ENCODE data around the gene DUS3L. TPM values are rescaled to one million over a fixed set of nuclear protein-coding genes. Genes with fewer than 3 reads are reported as not detected.
A peak's percentile ranks its signal among the peaks of the same experiment; 100 is the strongest.

Gene DUS3L
- total and polyA plus RNA-seq, 11 donors = 12.0 to 20.7 (median 15.8) TPM

DNA sequence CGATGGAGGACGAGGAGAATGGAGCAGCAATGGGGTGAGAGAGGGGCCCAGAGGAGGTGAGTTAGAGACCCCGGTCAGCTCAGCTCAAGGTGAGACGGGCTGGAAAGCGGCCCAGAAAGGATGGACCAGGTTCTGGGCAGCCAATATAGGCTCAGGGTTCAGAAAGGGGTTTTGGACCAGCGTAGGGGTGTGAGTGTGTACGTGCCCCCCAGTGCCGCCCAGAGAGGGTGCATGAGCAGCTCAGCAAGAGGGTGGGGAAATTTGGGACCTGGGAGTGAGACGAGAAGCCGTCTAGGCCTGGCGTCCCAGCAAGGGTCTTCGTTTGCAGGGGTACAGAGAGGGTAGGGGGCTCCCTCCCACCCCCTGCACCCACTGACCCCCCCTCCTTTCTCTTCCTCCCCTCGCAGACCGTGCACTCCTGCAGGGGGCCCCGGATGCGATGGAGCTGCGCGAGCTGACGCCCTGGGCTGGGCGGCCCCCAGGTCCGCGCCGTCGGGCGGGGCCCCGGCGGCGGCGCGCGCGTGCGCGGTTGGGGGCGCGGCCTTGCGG is 36.5 kb upstream of the DUS3L start:
- no peak for ATAC-seq
- Histone ChIP-seq H3K4me3 (peak overlapping the region in 9 of 12 donors; percentile 17 to 64 (median 50)), H3K36me3 (no peaks in the 10 kb centered on the region), H3K27ac (peak overlapping the region in 8 of 12 donors; percentile 43 to 88 (median 78)), H3K9me3 (no peaks in the 10 kb centered on the region), H3K4me1 (peaks cover 0 to 30% (median 4%) of the 10 kb centered on the region in 12 donors), H3K27me3 (peaks cover 0 to 26% (median 13%) of the 10 kb centered on the region in 9 donors)
- intact Hi-C loops (cut with DNase I) = loop anchor here in 8 of 10 donors (2.0 to 5.0 kb wide), 3 partner anchors 21 to 65 kb away; no protein-coding TSS in a partner anchor
- peak in 1 of 5 donors; percentile 29 for DNase-seq
- 17 to 39% (median 22%) methylated on average over 18 to 37 of the region's 37 CpGs for WGBS, 4 donors
- TF ChIP-seq, protein P1, sequence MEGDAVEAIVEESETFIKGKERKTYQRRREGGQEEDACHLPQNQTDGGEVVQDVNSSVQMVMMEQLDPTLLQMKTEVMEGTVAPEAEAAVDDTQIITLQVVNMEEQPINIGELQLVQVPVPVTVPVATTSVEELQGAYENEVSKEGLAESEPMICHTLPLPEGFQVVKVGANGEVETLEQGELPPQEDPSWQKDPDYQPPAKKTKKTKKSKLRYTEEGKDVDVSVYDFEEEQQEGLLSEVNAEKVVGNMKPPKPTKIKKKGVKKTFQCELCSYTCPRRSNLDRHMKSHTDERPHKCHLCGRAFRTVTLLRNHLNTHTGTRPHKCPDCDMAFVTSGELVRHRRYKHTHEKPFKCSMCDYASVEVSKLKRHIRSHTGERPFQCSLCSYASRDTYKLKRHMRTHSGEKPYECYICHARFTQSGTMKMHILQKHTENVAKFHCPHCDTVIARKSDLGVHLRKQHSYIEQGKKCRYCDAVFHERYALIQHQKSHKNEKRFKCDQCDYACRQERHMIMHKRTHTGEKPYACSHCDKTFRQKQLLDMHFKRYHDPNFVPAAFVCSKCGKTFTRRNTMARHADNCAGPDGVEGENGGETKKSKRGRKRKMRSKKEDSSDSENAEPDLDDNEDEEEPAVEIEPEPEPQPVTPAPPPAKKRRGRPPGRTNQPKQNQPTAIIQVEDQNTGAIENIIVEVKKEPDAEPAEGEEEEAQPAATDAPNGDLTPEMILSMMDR (IDR thresholded peaks at IDR 0.05) = no peak
- no peak for TF ChIP-seq POLR2A (IDR thresholded peaks at IDR 0.05)

DNA sequence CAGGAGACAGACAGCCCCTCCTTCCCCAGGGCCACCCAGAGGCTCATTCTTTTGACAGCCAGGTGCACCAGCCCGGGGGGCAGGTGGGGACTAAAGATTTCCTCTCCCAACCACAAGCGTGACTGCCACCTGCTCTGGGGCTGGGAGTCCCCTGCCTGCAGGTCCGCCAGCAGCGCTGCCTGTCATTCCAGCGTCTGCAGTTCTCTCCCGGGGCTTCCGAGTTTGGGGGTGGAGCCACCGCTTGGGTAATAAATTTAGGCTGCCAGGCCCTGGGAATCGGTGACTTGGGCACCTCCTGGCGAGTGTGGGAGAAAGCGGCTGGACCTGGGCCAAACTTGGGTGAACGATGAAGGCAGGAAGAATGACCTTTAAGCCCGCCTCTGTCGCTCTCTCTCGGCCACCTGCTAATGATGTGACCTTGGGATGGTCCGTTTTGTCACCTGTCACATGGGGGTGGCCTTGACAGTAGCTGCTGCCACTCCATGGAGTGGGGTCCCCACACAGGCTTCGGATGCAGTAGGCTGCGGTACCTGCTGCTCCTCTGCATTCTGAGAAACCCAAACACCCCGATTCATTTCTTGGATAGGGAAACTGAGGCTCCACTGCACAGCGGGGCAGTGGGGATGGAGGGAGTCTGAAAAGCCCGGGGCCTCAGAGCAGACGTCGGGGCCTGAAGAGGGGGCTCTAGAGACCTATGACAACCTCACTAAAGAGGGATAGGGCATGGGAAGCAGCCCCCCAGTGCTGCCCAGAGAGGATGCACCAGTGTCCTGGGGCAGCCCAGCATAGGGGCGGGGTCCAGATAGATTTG is 35.8 kb upstream of the DUS3L start:
- Histone ChIP-seq H3K9me3 (no peaks in the 10 kb centered on the region), H3K4me1 (peaks cover 0 to 30% (median 4%) of the 10 kb centered on the region in 12 donors), H3K36me3 (no peaks in the 10 kb centered on the region), H3K27ac (peak overlapping the region in 9 of 12 donors; percentile 43 to 88 (median 76)), H3K27me3 (peaks cover 0 to 26% (median 13%) of the 10 kb centered on the region in 9 donors), H3K4me3 (peak overlapping the region in 2 of 12 donors; percentile 42 to 64)
- intact Hi-C loops (cut with DNase I) = loop anchor here in 8 of 10 donors (2.0 to 5.0 kb wide), 3 partner anchors 20 to 66 kb away; no protein-coding TSS in a partner anchor
- TF ChIP-seq, protein P1 (IDR thresholded peaks at IDR 0.05) = peak in 5 of 12 donors; percentile 9 to 40 (median 26)
- TF ChIP-seq POLR2A (IDR thresholded peaks at IDR 0.05) = no peak
- WGBS, 4 donors = 19 to 23% (median 22%) methylated on average over 24 of the region's 24 CpGs
- DNase-seq = peak; percentile 69 to 84 (median 78)
- peak; percentile 12 to 29 (median 24) for ATAC-seq

DNA sequence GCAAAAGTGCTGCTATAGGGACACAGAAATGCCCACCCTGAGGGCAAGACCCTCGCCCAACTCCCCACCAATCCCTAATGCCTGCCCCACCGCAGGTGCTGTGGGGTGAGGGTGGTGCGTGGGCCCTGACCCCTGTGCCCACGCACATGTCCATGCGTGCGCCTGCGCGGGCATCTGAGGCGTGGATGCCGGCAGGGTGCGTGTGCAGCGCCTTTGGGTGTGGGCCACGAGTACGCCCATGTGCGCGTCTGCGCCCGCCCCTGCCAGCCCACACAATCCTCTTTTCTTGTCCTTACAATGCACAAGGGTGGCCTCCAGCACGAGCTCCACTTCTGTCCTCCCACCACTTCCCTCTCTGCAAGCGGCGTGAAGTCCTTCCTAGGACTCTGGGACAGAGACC is 34.2 kb upstream of the DUS3L start:
- Histone ChIP-seq H3K27me3 (peaks cover 0 to 24% (median 10%) of the 10 kb centered on the region in 9 donors), H3K36me3 (no peaks in the 10 kb centered on the region), H3K27ac (no peak overlapping the region), H3K4me3 (no peak overlapping the region), H3K9me3 (no peaks in the 10 kb centered on the region), H3K4me1 (peaks cover 0 to 30% (median 4%) of the 10 kb centered on the region in 12 donors)
- no peak for DNase-seq
- intact Hi-C loops (cut with DNase I) = loop anchor here in 8 of 10 donors (5.0 kb wide), 2 partner anchors 52 to 67 kb away; no protein-coding TSS in a partner anchor
- no peak for ATAC-seq
- 81 to 92% (median 91%) methylated on average over 5 to 21 of the region's 21 CpGs for WGBS, 4 donors
- TF ChIP-seq, protein P1 (IDR thresholded peaks at IDR 0.05) = no peak
- no peak for TF ChIP-seq POLR2A (IDR thresholded peaks at IDR 0.05)

DNA sequence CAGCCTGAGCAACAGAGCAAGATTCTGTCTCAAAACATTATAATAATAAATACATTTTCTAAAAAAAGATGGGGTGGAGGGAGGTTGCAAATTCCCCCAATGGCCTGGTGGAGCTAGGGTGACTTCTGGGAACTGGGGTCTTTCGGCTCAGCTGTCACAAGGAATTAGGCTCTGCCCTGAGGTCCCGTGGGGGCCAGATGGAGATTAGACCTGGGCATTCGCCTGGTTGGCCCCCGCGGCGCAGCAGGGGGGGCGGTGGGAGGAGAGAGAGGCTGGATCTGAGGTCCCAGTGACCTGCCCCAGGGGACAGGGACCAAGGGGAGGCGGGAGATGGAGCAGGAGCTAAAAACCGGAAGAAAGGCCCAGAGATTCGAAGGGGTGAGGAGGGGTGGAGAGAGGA is 33.8 kb upstream of the DUS3L start:
- WGBS, 4 donors = 71 to 83% (median 82%) methylated on average over 10 of the region's 10 CpGs
- no peak for DNase-seq
- peaks cover 0 to 19% (median 7%) of the 10 kb centered on the region in 9 donors for H3K27me3 ChIP-seq
- no peak for ATAC-seq
- H3K4me3 ChIP-seq = no peak overlapping the region
- TF ChIP-seq, protein P1 (IDR thresholded peaks at IDR 0.05) = no peak
- no peak for TF ChIP-seq POLR2A (IDR thresholded peaks at IDR 0.05)
- no peaks in the 10 kb centered on the region for H3K9me3 ChIP-seq
- peaks cover 0 to 28% (median 4%) of the 10 kb centered on the region in 12 donors for H3K4me1 ChIP-seq
- H3K36me3 ChIP-seq = no peaks in the 10 kb centered on the region
- no peak overlapping the region for H3K27ac ChIP-seq
- intact Hi-C loops (cut with DNase I) = loop anchor here in 8 of 10 donors (5.0 kb wide), 2 partner anchors 53 to 68 kb away; no protein-coding TSS in a partner anchor
